HepG2 (cell line): ENCODE results near the gene ZNF211. TPM values are rescaled to one million over a fixed set of nuclear protein-coding genes. Genes with fewer than 3 reads are reported as not detected.

Experiments used
- DMAP1 ChIP-seq: IDR thresholded peaks from 2 replicates; pipeline ENCODE4 v1.6.1; 2016
- ISL2 ChIP-seq: sonication (generic); formaldehyde crosslinking; IDR thresholded peaks from 2 replicates; pipeline ENCODE4 v1.5.0; 2020; ENCODE audit warnings: missing genetic modification reagents
- KMT2B ChIP-seq: IDR thresholded peaks from 2 replicates; pipeline ENCODE4 v1.6.1; 2016; ENCODE audit warnings: missing genetic modification reagents, missing compliant biosample characterization
- LBX2 ChIP-seq: sonication (generic); formaldehyde crosslinking; IDR thresholded peaks from 2 replicates; pipeline ENCODE4 v1.5.0; 2020; ENCODE audit warnings: missing genetic modification reagents, mild to moderate bottlenecking, borderline replicate concordance
- NR0B2 ChIP-seq: sonication (generic); formaldehyde crosslinking; IDR thresholded peaks from 2 replicates; pipeline ENCODE4 v1.4.0; 2020; ENCODE audit warnings: mild to moderate bottlenecking, missing genetic modification reagents
- PHB2 ChIP-seq: fragments of 450-650 bp; IDR thresholded peaks from 2 replicates; pipeline ENCODE4 v1.6.1; 2018; ENCODE audit not compliant: partially characterized antibody
- PRDM10 ChIP-seq: sonication (generic); formaldehyde crosslinking; IDR thresholded peaks from 2 replicates; pipeline ENCODE4 v1.4.0; 2020; ENCODE audit warnings: low read depth, missing genetic modification reagents
- SIN3B ChIP-seq: fragments of 150-350 bp; IDR thresholded peaks from 2 replicates; pipeline ENCODE4 v1.6.1; 2014; ENCODE audit warnings: low read length
- STAT5B ChIP-seq: sonication (generic); formaldehyde crosslinking; IDR thresholded peaks from 2 replicates; pipeline ENCODE4 v1.4.0; 2020; ENCODE audit warnings: missing genetic modification reagents
- TERF1 ChIP-seq: sonication (generic); formaldehyde crosslinking; IDR thresholded peaks from 2 replicates; pipeline ENCODE4 v1.8.0; 2022; ENCODE audit warnings: mild to moderate bottlenecking, missing genetic modification reagents, moderate library complexity
- U2AF2 ChIP-seq: fragments of 200-400 bp; formaldehyde crosslinking; IDR thresholded peaks from 2 replicates; pipeline ENCODE4 v1.6.1; 2017; ENCODE audit warnings: low read depth, mild to moderate bottlenecking, low read length
- ZKSCAN1 ChIP-seq: fragments of 150-350 bp; IDR thresholded peaks from 2 replicates; pipeline ENCODE4 v1.6.1; 2014; ENCODE audit warnings: low read length
- ZNF205 ChIP-seq: IDR thresholded peaks from 2 replicates; pipeline ENCODE4 v1.6.1; 2018; ENCODE audit warnings: missing biosample characterization, missing genetic modification reagents
- ZNF281 ChIP-seq: sonication (generic); formaldehyde crosslinking; IDR thresholded peaks from 2 replicates; pipeline ENCODE4 v1.4.0; 2020; ENCODE audit warnings: missing genetic modification reagents, borderline replicate concordance
- ZNF556 ChIP-seq: sonication (generic); formaldehyde crosslinking; IDR thresholded peaks from 2 replicates; pipeline ENCODE4 v1.4.0; 2020; ENCODE audit warnings: mild to moderate bottlenecking, missing genetic modification reagents, borderline replicate concordance
- ZNF737 ChIP-seq: sonication (generic); formaldehyde crosslinking; IDR thresholded peaks from 2 replicates; pipeline ENCODE4 v1.5.0; 2020; ENCODE audit warnings: missing genetic modification reagents, mild to moderate bottlenecking, borderline replicate concordance
- ZNF766 ChIP-seq: sonication (generic); formaldehyde crosslinking; IDR thresholded peaks from 2 replicates; pipeline ENCODE4 v1.5.0; 2020; ENCODE audit warnings: missing genetic modification reagents, borderline replicate concordance
- ZNF841 ChIP-seq: sonication (generic); formaldehyde crosslinking; IDR thresholded peaks from 2 replicates; pipeline ENCODE4 v1.8.1; 2023; ENCODE audit warnings: missing genetic modification reagents, borderline replicate concordance
- polyA plus RNA-seq, 8 experiments: library from polyadenylated mRNA; depleted of rRNA in 3 of 8; stranded (reverse) in 7 of 8; unstranded in 1 of 8; fragments of >200 nt; fragmentation: Illumina TruSeq in 4 of 8; extraction: Trizol in 4 of 8; gene quantifications; 2 replicates each; pipeline versions ENCODE4 v1.2.1 to v1.2.3, GENCODE V29; 2011 to 2016; ENCODE audit warnings: low read depth in 4 of 8, missing spikeins in 1 of 8, mixed read lengths in 1 of 8; ENCODE audit not compliant: insufficient read depth in 1 of 8
- total RNA-seq, 5 experiments: library from RNA; depleted of rRNA; stranded (reverse); fragments of >200 nt; fragmentation: Illumina TruSeq; extraction: Trizol; gene quantifications; 2 replicates each; pipeline ENCODE4 v1.2.3, GENCODE V29; 2016; ENCODE audit warnings: low read depth in 1 of 5

Gene ZNF211
- total and polyA plus RNA-seq, 2 of the 13 experiments (the other 11 are each of a cell fraction or from before 2014, with no cell fraction given): 9.9 to 11.2 TPM

GRCh38 chr19:57613941-57614743 is 18.8 kb upstream of the ZNF211 start, which contains the start of gene ZNF134 (continued):
- TF ChIP-seq ISL2 (CRISPR knock-in tag): peak; percentile 52; the same call in 1 of the 2 replicates
- no peak for TF ChIP-seq ZNF841
- TF ChIP-seq ZNF281: no peak
- no peak for TF ChIP-seq LBX2 (CRISPR knock-in tag)
- no peak for TF ChIP-seq TERF1
- no peak for TF ChIP-seq PHB2
- TF ChIP-seq SIN3B: peak; percentile 40; the same call in 1 of the 2 replicates
- no peak; the same call in 1 of the 2 replicates for TF ChIP-seq DMAP1 (CRISPR knock-in tag)
- TF ChIP-seq PRDM10 (CRISPR knock-in tag): no peak; the same call in 1 of the 2 replicates
- no peak for TF ChIP-seq ZNF737 (CRISPR knock-in tag)
- TF ChIP-seq KMT2B: peak; percentile 85
- TF ChIP-seq U2AF2: no peak
- TF ChIP-seq ZNF766: 0 out of 2 replicates have a peak, but pooled peaks have one; percentile 54
- TF ChIP-seq ZKSCAN1: no peak
- TF ChIP-seq ZNF556: no peak
- TF ChIP-seq NR0B2 (CRISPR knock-in tag): 0 out of 2 replicates have a peak, but pooled peaks have one; percentile 45
- TF ChIP-seq ZNF205 (CRISPR knock-in tag): peak; percentile 36; the same call in 1 of the 2 replicates
- TF ChIP-seq STAT5B (CRISPR knock-in tag): no peak
